ENCODE results near the gene KRTAP16-1. TPM values are rescaled to one million over a fixed set of nuclear protein-coding genes. Genes with fewer than 3 reads are reported as not detected.
"Not testable (repeated sequence)": the region's sequence is repeated elsewhere in the genome, so short reads cannot be mapped to it uniquely, and the experiment has no call there.

KRTAP16-1 gene
- polyA plus RNA-seq (2013, experiment 1 of 2; ENCODE audit: insufficient read length): not detected
- polyA plus RNA-seq (2013, experiment 2 of 2; ENCODE audit: insufficient read length): not detected

GRCh38 chr17:41308918-41309359, at the start of gene KRTAP16-1:
Gene KRTAP16-1 (minus strand): TSS chr17:41309309. CDS start chr17:41309253, 56 bp downstream.
- DNase-seq: no peak

- DNase-seq: no peak
These were observed 45.4 kb upstream of the KRTAP16-1 start for GRCh38 chr17:41354536-41354935.

- DNase-seq: no peak
These were observed 43.7 kb upstream of the KRTAP16-1 start for GRCh38 chr17:41352597-41353366.

GRCh38 chr17:41351177-41351576, 42.1 kb upstream of the KRTAP16-1 start:
- DNase-seq: no peak

GRCh38 chr17:41350381-41350878, 41.3 kb upstream of the KRTAP16-1 start, which contains the start of gene KRT33A:
Gene KRT33A (minus strand): TSS chr17:41350828. CDS start chr17:41350767, 61 bp downstream.
- DNase-seq: not testable (repeated sequence)

- DNase-seq: no peak
These were observed 39.0 kb upstream of the KRTAP16-1 start for GRCh38 chr17:41347869-41348760.

- not testable (repeated sequence) for DNase-seq
These were observed 37.3 kb upstream of the KRTAP16-1 start for GRCh38 chr17:41346421-41346820.

GRCh38 chr17:41345992-41346391, 36.9 kb upstream of the KRTAP16-1 start:
- no peak for DNase-seq

- no peak for DNase-seq
These were observed 33.9 kb upstream of the KRTAP16-1 start for GRCh38 chr17:41343029-41343428.

GRCh38 chr17:41340934-41341861, 32.1 kb upstream of the KRTAP16-1 start:
- no peak for DNase-seq

GRCh38 chr17:41340494-41340893, 31.4 kb upstream of the KRTAP16-1 start:
- DNase-seq: no peak

GRCh38 chr17:41339571-41340172, 30.6 kb upstream of the KRTAP16-1 start:
- DNase-seq: no peak

- no peak for DNase-seq
These were observed 29.9 kb upstream of the KRTAP16-1 start for GRCh38 chr17:41338961-41339485.

GRCh38 chr17:41335747-41336146, 26.6 kb upstream of the KRTAP16-1 start:
- no peak for DNase-seq

- DNase-seq: no peak
These were observed 25.5 kb upstream of the KRTAP16-1 start for GRCh38 chr17:41334385-41335305.

GRCh38 chr17:41333836-41334235, 24.7 kb upstream of the KRTAP16-1 start:
- DNase-seq: no peak

- DNase-seq: no peak
These were observed 24.0 kb upstream of the KRTAP16-1 start for GRCh38 chr17:41333098-41333497.

- DNase-seq: no peak
These were observed 23.1 kb upstream of the KRTAP16-1 start for GRCh38 chr17:41332239-41332638.

- DNase-seq: no peak
These were observed 22.5 kb upstream of the KRTAP16-1 start for GRCh38 chr17:41331606-41332005.

All from fibroblast of skin of abdomen (primary cell).